Embryonic facial prominence (tissue), 1 donor: ENCODE results near the gene RLIM.

Experiments
- DNase-seq: peaks from one replicate; pipeline ENCODE4 v3.0.0-alpha.2; 2016; ENCODE audit errors: extremely low spot score

The RLIM gene

DNA sequence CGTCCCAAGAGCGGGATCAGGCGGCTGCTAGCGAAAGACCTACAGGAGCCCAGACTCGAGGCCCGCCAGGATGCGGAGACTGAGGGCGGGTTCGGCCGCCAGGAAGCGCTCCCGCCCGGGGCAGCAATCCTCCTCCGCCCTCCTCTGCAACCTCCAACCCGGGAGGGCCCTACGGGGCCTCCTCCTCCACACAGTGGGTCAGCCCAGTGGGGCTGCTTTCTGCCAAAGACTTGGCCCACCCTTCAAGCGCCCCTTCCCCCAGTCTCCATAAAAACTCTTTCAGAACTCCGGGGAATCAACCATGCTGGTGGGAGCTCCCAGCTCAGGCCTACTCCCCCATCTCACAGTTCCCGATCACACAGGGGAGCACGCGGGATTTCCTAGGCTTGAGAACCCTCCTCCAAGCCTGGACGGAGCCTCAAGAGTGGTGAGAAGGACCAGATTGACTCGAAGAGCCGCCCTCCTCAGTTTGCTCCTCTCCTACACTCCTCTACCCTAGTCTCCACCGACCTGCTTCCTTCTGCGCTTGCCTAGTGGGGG is 77.5 kb downstream of the RLIM start:
- DNase-seq = no peak

DNA sequence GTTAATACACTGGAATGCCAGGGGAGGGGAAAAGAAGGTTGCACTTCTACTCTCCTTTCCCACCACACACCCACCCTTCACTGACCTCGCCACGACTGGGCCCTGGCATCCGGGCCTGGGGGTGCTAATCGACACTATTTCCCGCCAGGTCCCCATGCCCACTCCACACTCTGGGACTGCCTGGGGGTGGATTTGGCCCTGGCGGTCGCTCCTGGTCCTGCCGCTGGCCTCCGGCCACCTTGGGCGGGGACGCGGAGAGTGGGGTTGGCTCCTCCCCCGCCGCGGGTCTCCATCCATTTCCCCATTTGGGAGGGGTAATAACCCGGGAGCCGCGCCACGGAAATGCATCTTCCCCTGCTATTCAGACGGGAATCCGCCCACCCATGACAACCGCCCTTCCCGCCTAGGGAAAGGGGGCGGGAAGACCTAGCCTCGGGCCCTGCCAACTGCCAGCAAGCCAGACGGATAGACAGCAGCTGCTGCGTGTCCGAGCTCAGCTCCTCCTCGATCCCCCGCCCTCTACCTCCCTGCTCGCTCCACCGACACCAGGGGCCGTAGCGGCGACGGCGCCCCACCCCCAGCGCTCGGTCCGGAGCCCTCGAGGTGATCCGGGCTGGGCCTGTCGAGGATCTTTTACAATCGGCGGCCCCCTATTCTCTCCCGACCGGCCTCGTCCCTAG is 78.1 kb downstream of the RLIM start:
- peak; percentile 27 for DNase-seq

DNA sequence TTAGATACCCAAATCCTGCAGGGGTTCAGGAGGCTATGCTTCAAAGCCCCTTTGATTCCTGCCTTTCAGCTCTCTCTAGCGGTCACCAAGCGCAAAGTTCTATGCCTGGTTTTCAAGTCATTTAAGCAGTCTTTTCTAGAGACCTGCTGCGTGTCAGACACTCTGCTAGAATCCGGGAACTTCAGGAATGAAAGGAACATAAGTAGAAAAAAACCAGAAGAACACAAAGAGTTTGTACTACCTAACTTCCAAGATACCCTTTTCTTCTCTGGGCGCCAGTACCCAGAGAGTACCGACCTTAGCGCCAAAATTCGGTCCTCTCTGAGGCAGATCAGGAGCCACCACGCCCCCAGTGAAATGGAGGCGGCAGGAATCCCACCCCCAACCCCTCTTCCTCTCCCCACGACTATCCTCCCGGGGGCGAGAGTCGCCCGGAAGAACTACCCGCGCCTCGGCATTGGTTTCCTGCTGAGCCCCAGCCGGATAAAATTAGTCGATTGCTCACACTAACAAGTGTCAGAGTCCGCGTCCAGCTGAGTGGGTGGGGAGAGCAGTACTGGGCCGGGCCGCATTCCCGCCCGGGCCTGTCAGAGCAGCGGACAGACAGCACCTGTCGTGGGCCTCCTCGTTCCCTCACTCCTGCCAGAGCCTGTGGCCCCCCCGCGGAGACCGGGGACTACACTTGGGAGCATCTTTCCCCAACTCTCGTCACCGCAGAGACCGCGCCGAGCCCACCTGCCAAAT is 78.8 kb downstream of the RLIM start:
- peak; percentile 39 for DNase-seq
